Amniotic epithelial cell (primary cell): ENCODE results near the gene GBP4.

Experiments
- DNase-seq: peaks from one replicate; pipeline ENCODE4 v3.0.0-alpha.2; 2010; ENCODE audit warnings: low read depth

The GBP4 gene

DNA sequence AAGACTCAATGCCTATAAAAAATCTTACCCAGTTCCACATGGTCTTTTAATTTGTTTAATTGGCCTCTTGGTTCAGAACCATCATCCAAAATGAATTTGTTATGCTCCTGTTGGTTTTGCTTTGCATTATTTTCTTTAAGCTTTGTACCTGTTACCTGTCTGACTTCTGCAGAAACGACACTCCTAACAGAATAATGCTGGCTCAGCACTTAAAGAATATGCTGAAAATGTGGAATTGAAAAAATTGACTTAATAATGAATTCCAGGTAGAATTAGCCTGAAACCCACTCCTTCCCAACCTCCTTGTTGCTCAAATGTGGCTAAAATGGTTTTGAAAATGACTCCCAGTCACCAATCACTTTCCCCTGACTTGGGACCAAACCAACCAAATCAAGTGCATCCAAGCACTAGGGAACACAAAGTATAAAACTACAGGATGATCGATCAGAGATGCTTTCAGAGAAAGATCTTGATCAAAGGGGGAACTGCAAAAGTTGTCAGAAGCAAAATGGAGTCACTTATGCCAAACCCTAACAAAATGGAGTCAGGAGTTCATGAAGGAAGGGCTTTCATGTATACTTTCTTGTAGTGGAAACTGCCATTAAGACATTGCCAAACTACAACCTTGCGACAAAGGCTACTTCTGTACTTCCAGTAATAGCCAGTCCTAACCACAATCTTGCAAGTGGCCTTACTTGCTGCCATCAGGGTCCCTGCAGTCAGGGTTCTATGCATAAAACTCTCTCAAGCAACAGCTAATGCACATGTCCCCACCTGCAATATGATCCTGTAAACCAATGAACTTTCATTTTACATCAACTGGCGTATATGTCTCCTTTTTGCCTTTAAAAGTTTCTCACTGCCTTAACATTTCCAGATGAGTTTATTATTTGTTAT is 28.3 kb downstream of the GBP4 start:
- DNase-seq, result no peak

- DNase-seq, result no peak
Measured at GRCh38 chr1:89169166-89169565, 29.6 kb downstream of the GBP4 start.

DNA sequence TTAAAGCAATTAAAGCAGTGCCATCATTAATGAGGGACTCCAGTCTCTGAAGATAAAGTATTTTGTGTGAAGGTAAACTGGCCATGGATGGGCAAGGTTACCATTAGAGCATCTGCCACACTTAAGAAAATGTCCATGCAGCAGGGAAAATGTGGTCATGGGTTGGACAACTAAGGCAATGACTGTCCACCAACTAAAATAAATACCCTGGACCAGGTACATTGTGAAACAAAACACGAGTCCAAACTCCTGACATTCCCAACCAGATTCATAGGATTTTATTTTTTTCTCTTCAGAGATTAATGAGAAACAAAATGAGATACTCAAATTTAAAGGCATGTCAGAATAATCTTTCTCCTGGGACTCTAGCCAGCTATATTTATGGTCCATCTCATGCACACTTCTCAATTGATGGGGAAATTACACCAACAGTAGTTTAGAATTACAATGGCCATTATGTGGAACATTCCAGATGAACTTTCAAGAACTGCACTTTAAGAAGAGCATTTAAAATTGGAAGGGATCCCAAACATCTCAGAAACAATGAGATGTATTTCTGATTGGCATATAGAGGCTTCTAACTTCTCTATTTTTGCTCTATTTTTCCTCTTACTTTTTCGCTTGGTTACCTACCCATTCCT is 31.0 kb downstream of the GBP4 start:
- no peak for DNase-seq

DNA sequence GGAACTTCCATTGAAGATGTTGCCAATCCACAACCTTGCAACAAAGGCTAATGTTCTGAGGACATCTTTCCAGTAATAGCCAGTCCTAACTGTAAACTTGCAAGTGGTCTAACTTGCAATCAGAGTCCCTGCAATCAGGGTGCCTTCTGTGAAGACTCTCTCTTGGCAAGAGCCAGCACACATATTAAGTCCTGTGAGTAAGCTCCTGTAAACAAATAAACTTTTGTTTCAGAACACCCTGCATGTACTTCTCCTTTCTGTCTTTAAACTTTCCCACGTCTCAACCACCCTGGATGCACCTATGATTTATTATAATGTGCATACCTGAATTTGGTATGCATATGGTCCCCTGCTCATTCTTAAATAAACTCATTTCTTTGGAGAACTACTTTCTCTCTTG is 32.0 kb downstream of the GBP4 start:
- no peak for DNase-seq

- DNase-seq, result no peak
Measured at GRCh38 chr1:89165811-89166210, 32.9 kb downstream of the GBP4 start.

- no peak for DNase-seq
Measured at GRCh38 chr1:89151047-89151446, 47.7 kb downstream of the GBP4 start.

DNA sequence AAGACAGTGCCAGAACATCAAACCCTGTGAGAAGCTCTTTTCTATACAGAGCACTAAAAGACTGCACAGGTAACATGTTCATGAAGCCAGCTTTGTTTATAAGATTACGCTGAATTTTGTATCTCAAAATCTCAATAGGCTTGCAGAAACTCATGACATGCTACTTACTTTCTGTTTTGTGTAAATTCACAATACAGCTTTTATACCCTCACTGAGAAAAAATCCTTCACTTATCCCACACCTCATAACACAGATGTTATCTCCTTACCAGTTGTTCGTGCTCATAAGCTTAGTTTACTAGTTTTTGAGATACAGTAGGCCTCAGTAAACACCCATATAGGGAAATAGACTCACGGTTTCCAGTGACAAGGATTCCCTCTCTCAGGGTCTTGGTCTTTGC is 48.8 kb downstream of the GBP4 start:
- DNase-seq, result no peak

DNA sequence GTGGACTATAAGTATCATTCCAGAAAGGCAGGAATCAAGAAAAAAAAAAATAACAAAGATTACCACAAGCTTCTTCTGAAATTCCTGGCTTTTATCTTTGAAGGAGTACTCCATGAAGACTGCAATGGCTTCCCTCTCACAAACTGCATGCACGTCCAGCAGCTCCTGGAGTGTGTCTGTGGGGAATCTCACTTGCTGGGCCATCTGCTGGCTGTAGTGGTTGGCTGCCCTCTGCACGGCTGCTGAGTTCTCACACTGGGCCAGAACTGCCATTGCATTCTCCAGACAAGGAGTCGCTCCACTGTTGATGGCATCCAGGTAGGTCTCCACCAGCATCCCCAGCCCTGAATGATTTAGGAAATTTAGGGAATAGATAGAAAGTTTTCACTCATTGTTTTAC is 49.5 kb downstream of the GBP4 start:
- DNase-seq, result peak; percentile 51

GRCh38 chr1:89147678-89148658 is 50.8 kb downstream of the GBP4 start:
- DNase-seq, result no peak

DNA sequence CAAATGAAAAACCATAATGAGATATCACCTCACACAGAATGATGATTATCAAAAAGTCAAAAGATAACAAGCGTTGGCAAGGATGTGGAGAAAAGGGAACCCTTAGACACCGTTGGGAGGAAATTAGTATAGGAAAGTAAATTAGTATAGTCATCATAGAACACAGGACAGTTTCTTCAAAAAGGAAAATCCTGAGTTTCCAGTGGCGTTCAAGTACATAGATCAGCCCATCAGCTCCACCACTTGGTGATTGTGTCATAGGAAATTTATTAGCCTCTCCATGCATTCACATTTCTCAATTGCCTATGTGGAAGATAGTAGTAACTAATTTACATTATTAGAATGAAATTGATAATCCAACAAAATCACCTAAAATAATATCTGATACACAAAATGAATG is 52.0 kb downstream of the GBP4 start:
- DNase-seq, result no peak

- DNase-seq, result no peak
Measured at GRCh38 chr1:89143484-89143883, 55.3 kb downstream of the GBP4 start.

DNA sequence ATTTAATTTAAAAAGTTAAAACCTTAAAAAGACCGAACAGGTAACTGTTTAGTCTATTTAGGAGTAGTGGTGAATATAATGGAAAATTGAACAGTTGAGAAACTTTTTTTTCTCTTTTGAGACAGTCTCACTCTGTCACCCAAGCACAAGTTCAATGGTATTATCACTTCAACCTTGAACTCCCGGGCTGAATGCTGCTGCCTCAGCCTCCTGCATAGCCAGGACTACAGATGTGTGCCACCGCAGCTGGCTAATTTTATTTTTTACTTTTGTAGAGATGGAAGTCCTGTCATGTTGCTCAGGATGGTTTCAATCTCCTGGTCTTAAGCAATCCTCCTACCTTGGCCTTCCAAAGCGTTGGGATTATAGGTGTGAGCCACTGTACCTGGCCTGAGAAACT is 56.6 kb downstream of the GBP4 start:
- DNase-seq, result no peak

DNA sequence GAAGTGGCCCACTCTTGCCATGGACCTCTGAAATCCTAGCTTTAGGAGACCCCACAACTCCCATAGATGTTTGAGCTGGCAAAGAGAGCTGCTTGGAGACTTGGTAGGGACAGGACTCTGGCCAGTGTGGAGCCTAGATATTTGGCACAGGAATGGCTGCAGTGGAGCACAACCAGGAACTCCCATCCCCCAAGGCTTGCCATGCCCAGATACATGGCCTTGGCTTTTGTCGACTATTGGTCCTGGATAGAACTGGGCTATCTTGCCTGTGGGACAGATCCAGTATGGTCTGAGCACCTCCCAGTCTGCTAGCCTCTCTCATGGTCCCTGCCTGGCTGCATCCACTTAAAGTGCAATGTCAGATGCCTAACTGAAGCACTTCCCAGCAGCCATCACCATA is 65.0 kb downstream of the GBP4 start:
- no peak for DNase-seq
